Transverse colon (tissue), 4 donors: ENCODE data around the gene SLCO1B3. TPM values are rescaled to one million over a fixed set of nuclear protein-coding genes. Genes with fewer than 3 reads are reported as not detected.

Source experiments
- DNase-seq: peaks from one replicate; pipeline ENCODE4 v3.0.0-alpha.2; 2019
- H3K27ac ChIP-seq, 4 donors: fragments of 200-600 bp; sonication (generic); 2 replicates each; pipeline ENCODE4 v1.5.1; 2016 to 2018; ENCODE audit warnings: inconsistent platforms in 4 of 4
- H3K27me3 ChIP-seq: fragments of 200-600 bp; sonication (generic); 2 replicates; pipeline ENCODE4 v1.5.1; 2017; ENCODE audit warnings: inconsistent platforms
- H3K36me3 ChIP-seq, 4 donors: fragments of 200-600 bp; sonication (generic); 2 replicates each; pipeline ENCODE4 v1.5.1; 2017 to 2019; ENCODE audit warnings: inconsistent platforms in 4 of 4
- H3K4me1 ChIP-seq, 4 donors: fragments of 200-600 bp; sonication (generic); 2 replicates each; pipeline ENCODE4 v1.5.1; 2017 to 2020; ENCODE audit warnings: inconsistent platforms in 4 of 4
- H3K4me3 ChIP-seq, 4 donors: fragments of 200-600 bp; sonication (generic); 1 replicate in 1 of 4; 2 replicates in 3 of 4; pipeline versions ENCODE4 v1.5.1 to v1.6.1; 2017 to 2019; ENCODE audit warnings: inconsistent platforms in 4 of 4
- H3K9me3 ChIP-seq, 2 donors: fragments of 200-600 bp; sonication (generic); 2 replicates each; pipeline ENCODE4 v1.5.1; 2017 to 2019; ENCODE audit warnings: inconsistent platforms in 2 of 2
- CTCF ChIP-seq, 5 experiments: fragments of 200-600 bp in 3 of 5; fragments of 450-650 bp in 2 of 5; sonication (generic) in 3 of 5; IDR thresholded peaks; 1 replicate in 2 of 5; 2 replicates in 3 of 5; pipeline ENCODE4 v1.5.1; 2016 to 2017; ENCODE audit warnings: antibody characterized with exemption in 5 of 5, inconsistent platforms in 3 of 5, mild to moderate bottlenecking in 2 of 5, moderate library complexity in 1 of 5
- EP300 ChIP-seq: sonication (generic); formaldehyde crosslinking; IDR thresholded peaks from one replicate; pipeline ENCODE4 v1.6.1; 2017; ENCODE audit warnings: antibody characterized with exemption, low read depth
- POLR2A ChIP-seq: fragments of 450-650 bp; IDR thresholded peaks from one replicate; pipeline ENCODE4 v1.6.1; 2016; ENCODE audit warnings: antibody characterized with exemption, mild to moderate bottlenecking, moderate library complexity
- POLR2AphosphoS5 ChIP-seq, 3 donors: sonication (generic); formaldehyde crosslinking; IDR thresholded peaks; one replicate each; pipeline ENCODE4 v1.6.1; 2016; ENCODE audit warnings: antibody characterized with exemption in 3 of 3
- WGBS, 2 donors: methylation state at CpG; one replicate each; pipeline ENCODE4 v1.1.5; 2018; ENCODE audit warnings: low coverage in 1 of 2; 5-methylcytosine and 5-hydroxymethylcytosine counted together
- in situ Hi-C, 4 donors: fragments of 200-750 bp; cut with MboI; loops; one replicate each; pipeline versions ENCODE4 v1.15.0 to v1.15.1; 2017; ENCODE audit warnings: low sequenced_read_pairs in 3 of 4, low pct_ligation_motif_present in 1 of 4, low pct_unique_long_range_greater_than_20kb in 1 of 4
- intact Hi-C: fragments of 100-400 bp; cut with DNase I; formaldehyde crosslinking; loops from one replicate; pipeline ENCODE4 v1.15.1; 2023; ENCODE audit warnings: low total_unique reads
- total RNA-seq, 4 donors: library from RNA; depleted of rRNA; stranded (reverse); fragments of >200 nt; gene quantifications; one replicate each; pipeline ENCODE4 v1.1.0, GENCODE V29; 2016

SLCO1B3 gene
- total RNA-seq, 4 donors from 2014 or later, result 0.14 TPM; not detected in 3

GRCh38 chr12:20822415-20822814, 11.9 kb downstream of the SLCO1B3 start:
- 74 to 86% methylated on average over 6 of the region's 6 CpGs for WGBS, 2 donors
- H3K27me3 ChIP-seq, result no peaks in the 10 kb centered on the region
- TF ChIP-seq EP300 (no peak), POLR2A (no peak), POLR2AphosphoS5 (IDR thresholded peaks at IDR 0.05) (no peak), CTCF (IDR thresholded peaks at IDR 0.05) (no peak)
- in situ Hi-C loops (no loop called here), intact Hi-C loops (no loop called here)
- H3K4me1 ChIP-seq, result no peaks in the 10 kb centered on the region
- H3K27ac ChIP-seq, result no peak overlapping the region
- no peaks in the 10 kb centered on the region for H3K9me3 ChIP-seq
- H3K36me3 ChIP-seq, result no peaks in the 10 kb centered on the region
- no peak overlapping the region for H3K4me3 ChIP-seq
- no peak for DNase-seq

DNA sequence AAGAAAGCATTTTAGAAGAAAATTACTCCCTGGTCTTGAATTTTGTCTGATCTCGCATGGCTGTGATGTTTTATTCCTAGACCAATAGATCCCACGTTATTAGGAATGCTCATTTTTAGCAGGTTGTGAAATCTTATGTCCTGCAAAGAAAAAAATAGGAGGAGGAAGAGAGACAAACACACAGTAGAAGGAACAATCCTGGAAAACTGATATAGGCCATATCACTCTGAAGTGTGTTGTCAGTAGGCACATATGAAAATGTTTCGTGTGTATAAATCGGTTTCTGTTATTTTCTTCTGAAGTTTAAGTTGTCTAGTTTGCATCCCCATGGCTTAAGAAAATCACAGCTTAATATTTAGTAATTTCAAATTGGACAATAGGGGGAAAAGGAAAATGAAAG, 12.4 kb downstream of the SLCO1B3 start:
- Histone ChIP-seq H3K4me1 (no peaks in the 10 kb centered on the region), H3K4me3 (no peak overlapping the region), H3K36me3 (no peaks in the 10 kb centered on the region), H3K9me3 (no peaks in the 10 kb centered on the region), H3K27me3 (no peaks in the 10 kb centered on the region), H3K27ac (no peak overlapping the region)
- DNase-seq, result no peak
- in situ Hi-C loops, result no loop called here
- WGBS, 2 donors, result 57 to 69% methylated on average over 4 of the region's 4 CpGs
- TF ChIP-seq POLR2AphosphoS5 (IDR thresholded peaks at IDR 0.05), result no peak
- no peak for TF ChIP-seq EP300
- no peak for TF ChIP-seq CTCF (IDR thresholded peaks at IDR 0.05)
- TF ChIP-seq POLR2A, result no peak
- intact Hi-C loops, result no loop called here

GRCh38 chr12:20829919-20830318, 19.4 kb downstream of the SLCO1B3 start:
- H3K27ac ChIP-seq, result no peak overlapping the region
- WGBS, 2 donors, result 90 to 92% methylated on average over 2 to 3 of the region's 3 CpGs
- no peak for TF ChIP-seq EP300
- TF ChIP-seq POLR2A, result no peak
- no peak for TF ChIP-seq CTCF (IDR thresholded peaks at IDR 0.05)
- no peak for TF ChIP-seq POLR2AphosphoS5 (IDR thresholded peaks at IDR 0.05)
- no peaks in the 10 kb centered on the region for H3K27me3 ChIP-seq
- no peak overlapping the region for H3K4me3 ChIP-seq
- no peaks in the 10 kb centered on the region for H3K9me3 ChIP-seq
- in situ Hi-C loops (no loop called here), intact Hi-C loops (no loop called here)
- DNase-seq, result no peak
- no peaks in the 10 kb centered on the region for H3K4me1 ChIP-seq
- no peaks in the 10 kb centered on the region for H3K36me3 ChIP-seq

GRCh38 chr12:20830456-20830855, 20.0 kb downstream of the SLCO1B3 start:
- in situ Hi-C loops, result no loop called here
- no peak overlapping the region for H3K27ac ChIP-seq

More at GRCh38 chr12:20830456-20830855, 20.0 kb downstream of the SLCO1B3 start:
- Histone ChIP-seq H3K36me3 (no peaks in the 10 kb centered on the region), H3K4me1 (no peaks in the 10 kb centered on the region), H3K9me3 (no peaks in the 10 kb centered on the region), H3K27me3 (no peaks in the 10 kb centered on the region), H3K4me3 (no peak overlapping the region)
- intact Hi-C loops, result no loop called here
- no peak for DNase-seq
- 36 to 43% methylated on average over 1 of the region's 1 CpG for WGBS, 2 donors
- no peak for TF ChIP-seq EP300
- TF ChIP-seq CTCF (IDR thresholded peaks at IDR 0.05), result no peak
